G401.6 (cell line): Measurements from ENCODE around the gene SMIM41.
A peak's percentile ranks its signal among the peaks of the same experiment; 100 is the strongest.

Experiments
- FAIRE-seq: peaks from 2 replicates; lab custom pipeline; 2012; peaks lifted over from hg19 to GRCh38; lab: Jason Lieb, UNC

The SMIM41 gene

GRCh38 chr12:52122540-52122871, 43.0 kb downstream of the SMIM41 start:
- no peak for FAIRE-seq

DNA sequence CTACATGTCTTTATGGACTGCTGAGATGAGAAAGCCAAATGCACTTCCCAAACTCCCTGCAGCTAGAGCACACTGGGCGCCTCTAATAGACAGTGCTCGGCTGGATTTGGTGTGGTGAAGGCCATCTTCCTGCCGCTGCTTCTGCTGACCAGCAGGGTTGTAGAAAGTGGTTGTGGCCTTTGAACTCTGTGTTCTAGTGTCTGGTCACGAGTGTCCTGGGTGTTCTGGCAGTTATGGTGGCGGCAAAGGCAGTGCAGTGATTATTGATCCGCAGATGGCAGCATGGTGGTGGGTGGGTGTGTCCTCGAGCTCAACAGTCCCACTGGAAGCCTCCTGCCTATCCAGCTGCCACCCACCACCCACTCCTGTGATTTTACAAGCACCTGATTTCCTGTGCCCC, 43.4 kb downstream of the SMIM41 start:
- FAIRE-seq, result no peak

DNA sequence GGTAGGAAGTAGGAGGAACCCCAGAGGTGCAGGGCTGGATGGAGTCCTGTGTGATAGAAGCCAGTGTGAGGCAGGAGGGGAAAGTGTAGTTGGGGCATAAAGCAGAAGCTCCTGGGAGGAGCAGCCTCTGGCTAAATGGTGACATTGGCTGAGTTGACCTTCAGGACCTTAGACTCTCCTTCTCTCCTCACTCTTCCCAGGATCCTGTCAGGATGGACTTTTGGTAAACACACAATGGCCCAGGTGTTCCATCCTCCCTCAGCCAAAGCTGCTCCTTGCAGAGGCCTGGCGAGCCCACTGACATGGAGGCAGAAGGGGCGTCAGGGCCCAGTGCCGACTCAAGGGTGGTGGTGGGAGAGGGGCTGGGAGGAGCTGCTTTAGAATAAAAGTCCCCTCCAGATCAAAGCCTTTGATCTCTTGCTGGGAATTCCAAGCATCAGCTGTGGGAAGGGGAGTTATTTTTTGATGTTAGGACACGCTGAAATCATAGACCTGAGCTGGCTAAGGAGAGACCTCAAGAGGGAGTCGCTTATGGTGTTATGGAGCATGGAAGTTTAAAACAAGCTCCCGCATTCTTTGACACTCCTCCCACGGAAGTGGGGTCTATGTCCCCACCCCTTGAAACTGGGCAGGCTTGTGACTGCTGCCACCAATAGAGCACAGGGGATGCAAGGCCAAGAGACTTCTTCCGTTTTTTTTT, 44.1 kb downstream of the SMIM41 start:
- FAIRE-seq, result no peak

DNA sequence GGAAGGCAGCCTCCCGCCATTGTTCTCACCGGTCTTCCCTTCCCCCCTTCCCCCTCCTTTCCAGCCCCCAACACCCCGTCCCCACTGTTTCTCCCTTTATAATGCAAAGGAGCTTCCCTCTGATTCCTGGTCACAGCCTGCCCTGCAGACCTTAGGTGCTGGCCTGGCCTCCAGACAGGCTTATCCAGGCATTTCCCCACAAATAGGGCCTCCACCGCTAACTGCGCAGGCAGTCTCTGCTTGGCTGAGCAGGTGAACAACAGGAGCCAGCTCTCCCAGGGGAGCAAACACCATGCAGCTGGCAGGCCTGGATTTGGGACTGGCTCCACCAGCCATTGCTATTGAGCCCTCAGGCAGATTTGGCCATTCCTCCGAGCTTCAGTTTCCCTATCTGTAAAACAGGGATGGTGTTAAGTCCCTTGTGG, 46.0 kb downstream of the SMIM41 start:
- no peak for FAIRE-seq

GRCh38 chr12:52126050-52126604, 46.6 kb downstream of the SMIM41 start:
- no peak for FAIRE-seq

GRCh38 chr12:52126605-52127578, 47.4 kb downstream of the SMIM41 start:
- FAIRE-seq, result no peak

GRCh38 chr12:52127683-52128450, 48.4 kb downstream of the SMIM41 start:
- FAIRE-seq, result no peak

GRCh38 chr12:52130711-52131110, 51.2 kb downstream of the SMIM41 start:
- FAIRE-seq, result no peak

DNA sequence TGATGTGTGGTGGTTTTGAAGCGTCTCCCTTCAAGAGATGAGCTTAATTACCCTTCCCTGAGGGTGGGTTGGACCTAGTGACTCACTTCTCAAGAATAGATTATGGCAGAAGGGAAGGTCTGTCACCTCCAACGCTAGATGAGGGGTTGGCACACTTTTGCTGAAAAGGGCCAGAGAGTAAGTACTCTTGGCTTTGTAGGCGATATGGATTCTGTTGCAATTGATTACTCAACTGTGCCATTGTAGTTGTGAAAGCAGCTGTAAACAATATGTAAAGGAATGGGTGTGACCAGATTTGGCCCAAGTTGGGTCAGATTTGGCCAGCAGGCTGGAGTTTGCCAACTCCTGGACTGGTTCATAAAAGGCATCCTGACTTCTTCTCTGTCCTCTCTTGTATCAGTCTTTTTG, 53.3 kb downstream of the SMIM41 start:
- no peak for FAIRE-seq

DNA sequence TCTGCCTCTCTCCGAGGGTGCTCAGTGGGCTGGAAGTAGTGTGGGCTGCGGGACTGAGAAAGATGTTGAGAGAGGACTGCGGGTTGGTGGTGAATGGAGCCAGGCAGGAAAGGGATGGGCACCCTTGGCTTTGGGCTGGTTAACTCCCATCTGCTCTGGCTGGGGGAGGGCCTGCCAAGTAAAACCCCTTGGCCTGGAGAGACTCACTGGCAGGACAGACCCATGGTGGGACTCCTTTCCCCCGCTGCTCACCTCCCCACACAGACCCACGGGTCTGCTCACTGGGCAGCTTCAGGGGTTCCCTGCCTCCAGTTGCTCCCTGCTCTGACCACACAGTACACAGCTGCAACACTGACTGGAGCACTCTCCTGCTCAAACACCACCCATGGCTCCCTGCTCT, 58.2 kb downstream of the SMIM41 start:
- FAIRE-seq, result no peak

GRCh38 chr12:52139147-52139546, 59.6 kb downstream of the SMIM41 start:
- no peak for FAIRE-seq

- FAIRE-seq, result peak; percentile 34
Observed at GRCh38 chr12:52139579-52140062, 60.1 kb downstream of the SMIM41 start.

DNA sequence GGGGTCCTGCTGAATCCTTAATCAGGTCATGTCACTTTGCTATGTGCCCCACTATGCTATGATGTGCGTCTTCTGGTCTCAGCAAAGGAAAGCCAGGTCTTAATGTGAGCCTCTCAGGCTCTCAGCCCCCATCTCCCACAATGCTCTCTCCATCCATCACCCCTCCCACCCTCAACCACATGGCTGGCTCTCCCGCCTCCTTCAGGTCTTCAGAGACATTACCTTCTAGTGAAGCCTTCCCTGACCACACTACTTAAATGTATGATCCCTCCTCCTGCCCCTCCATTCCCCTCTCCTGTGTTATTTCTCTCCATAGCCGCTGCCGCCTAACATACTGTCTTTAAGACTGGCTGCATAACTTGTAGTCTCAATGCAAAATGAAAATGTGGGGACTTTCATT, 61.8 kb downstream of the SMIM41 start:
- no peak for FAIRE-seq

DNA sequence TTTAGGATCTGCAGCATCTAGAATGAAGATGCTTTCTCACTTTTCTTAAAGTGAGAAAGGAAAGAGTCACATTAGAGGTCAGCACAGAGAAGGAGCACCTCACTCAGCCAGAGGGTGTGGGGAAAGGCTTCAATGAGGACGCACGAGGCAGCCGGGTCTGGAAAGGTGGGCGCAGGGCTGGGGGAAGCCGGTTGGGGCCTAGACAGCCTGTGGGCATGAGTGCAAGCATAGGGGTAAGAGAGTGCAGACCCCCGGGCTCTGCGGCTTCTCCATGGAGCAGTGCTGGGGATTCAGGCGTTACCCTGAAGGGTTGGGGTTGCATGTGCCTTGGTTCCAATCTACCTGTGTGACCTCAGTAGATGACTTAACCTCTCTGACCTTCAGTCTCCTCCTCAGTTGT, 62.4 kb downstream of the SMIM41 start:
- FAIRE-seq, result no peak

DNA sequence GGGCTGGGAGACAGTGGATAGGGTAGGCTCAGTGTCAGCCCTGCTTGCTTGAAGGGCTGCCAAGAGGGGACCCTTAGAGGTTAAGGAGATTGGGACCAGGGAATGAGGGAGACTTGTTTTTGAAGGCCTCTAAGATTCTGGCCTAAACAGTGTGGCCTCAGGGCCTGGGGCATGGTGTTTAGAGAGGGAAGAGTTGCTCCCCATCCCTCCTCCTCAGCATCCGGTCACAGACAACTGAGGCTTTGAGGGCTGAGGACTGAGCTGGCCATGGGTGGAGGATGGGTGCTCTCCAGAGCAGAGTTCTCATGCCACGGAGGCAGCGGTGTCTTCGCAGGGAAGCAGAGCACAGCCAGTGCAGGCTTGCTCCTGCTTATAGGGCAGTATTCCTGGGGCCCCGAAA, 62.9 kb downstream of the SMIM41 start:
- FAIRE-seq, result no peak

DNA sequence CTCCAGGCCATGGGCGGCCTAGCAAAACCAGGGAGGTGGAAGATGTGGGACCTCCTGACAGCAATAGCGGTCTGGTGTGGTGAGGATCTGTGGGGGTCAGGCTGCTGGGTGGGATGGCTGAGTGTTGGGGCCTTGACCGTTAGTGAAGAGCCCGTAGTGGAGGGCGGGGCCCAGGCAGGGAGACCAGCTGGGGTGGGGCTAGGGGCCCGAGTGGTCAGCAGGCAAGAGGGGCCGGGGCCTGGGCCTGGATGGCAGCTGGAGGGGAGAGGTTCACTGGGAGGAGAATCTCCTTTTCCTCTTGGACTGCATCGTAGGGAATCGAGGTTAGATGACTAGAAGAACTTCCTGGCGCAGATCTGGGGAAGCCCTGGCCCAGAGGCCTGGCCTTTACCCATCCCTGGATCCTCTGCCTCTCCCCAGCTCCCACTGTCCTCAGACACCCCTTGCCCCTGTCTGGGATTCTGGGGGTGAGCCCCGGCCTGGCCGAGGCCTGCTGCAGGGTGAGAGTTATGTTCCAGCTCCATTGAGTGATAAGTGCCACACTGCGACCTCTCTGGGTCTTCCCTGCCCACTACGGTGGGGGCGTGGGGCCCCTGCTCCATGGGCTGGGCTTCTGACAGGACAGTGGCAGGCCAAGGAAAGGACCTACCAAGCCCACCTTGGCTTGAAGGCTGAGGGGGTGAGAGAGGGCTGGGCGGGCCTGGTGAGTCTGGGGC, 65.2 kb downstream of the SMIM41 start:
- FAIRE-seq, result no peak

DNA sequence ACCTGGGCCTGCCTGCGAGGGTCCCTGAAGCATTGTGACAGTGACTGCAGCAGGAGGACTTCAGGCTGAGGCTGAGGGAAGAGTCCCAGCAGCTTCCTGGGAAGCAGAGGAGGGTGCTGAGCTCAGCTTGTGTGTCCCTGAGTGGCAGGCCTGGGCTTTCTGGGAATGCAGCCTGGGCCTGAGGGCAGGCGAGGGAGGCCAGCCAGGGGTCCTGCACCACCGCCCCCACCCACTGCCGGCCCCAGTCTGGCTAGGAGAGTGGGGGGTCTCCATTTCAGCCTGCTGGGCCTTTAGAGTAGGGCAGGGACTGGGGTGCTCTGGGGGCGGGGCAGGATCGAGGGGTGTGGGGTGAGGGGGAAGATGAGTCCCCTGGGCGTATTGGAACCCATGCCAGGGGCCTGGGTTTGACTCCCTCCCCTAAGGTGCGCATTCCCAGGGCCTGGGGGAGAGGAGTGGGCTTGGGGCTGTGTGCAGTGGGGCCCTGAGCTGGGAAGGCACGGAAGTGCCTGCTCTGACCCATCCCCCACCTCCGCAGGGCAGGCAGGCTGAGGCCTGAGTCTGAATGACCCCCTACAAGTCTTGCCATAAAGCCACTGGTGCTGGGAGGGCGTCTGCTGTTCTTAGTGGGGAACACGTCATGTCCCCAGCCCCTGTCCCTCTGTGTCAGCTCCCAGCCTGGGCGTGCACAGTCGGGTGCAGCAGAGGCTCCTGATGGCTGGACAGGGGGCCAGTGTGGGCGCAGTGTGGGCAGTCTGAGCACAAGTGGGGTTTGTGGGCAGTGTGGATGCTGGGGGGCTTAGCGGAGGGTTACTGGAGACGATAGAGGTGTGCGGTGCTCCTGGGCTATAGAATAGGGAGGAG, 66.0 kb downstream of the SMIM41 start:
- no peak for FAIRE-seq

- no peak for FAIRE-seq
Observed at GRCh38 chr12:52146089-52146821, 66.8 kb downstream of the SMIM41 start.

DNA sequence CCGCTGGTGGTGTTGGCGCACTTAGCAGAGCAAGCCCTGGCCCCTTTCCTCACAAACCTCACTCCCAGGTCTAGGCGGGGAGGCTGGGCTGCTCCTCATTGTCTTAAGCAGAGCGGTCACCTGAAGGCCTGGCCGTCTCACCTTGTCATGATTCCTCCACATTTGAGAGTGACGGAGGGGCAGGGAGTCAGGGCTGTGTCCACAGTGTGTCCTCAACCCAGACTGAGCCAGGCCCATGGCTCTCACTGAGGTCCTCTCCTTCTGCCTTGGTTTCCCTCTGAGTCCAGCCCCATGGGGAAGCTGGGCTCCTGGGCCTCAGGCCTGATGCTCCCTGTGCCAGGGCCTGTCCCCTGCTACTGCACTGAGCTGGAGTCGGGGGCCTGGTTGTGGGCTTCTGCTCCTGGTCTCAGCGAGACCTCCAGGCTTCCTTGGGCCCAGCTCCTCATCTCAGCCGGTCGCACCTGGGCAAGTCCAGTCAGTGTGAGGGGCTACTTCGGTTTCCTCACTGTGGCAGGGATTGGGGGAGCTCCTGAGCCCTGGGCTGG, 67.4 kb downstream of the SMIM41 start:
- no peak for FAIRE-seq
